Endodermal cell (in vitro differentiated cells): ENCODE measurements around the gene ZNF292. TPM values are rescaled to one million over a fixed set of nuclear protein-coding genes. Genes with fewer than 3 reads are reported as not detected.
"Not testable (repeated sequence)": the region's sequence is repeated elsewhere in the genome, so short reads cannot be mapped to it uniquely, and the experiment has no call there.

Source experiments
- DNase-seq: peaks from one replicate; pipeline ENCODE4 v3.0.0-alpha.2; 2017
- H3K27ac ChIP-seq: 2 replicates; pipeline ENCODE4 v1.5.1; 2013; ENCODE audit warnings: mild to moderate bottlenecking, low read depth, low read length, moderate library complexity
- H3K27me3 ChIP-seq: 2 replicates; pipeline ENCODE4 v1.6.1; 2013; ENCODE audit warnings: mild to moderate bottlenecking, low read length, moderate library complexity; ENCODE audit not compliant: insufficient read depth, control insufficient read depth, poor library complexity, severe bottlenecking
- H3K36me3 ChIP-seq: 2 replicates; pipeline ENCODE4 v1.7.0; 2013; ENCODE audit warnings: mild to moderate bottlenecking, low read length, moderate library complexity; ENCODE audit not compliant: control insufficient read depth, insufficient read depth
- H3K4me1 ChIP-seq: one replicate; pipeline ENCODE4 v1.7.0; 2013; ENCODE audit warnings: low read length; ENCODE audit not compliant: control insufficient read depth, insufficient read depth
- H3K4me3 ChIP-seq: 2 replicates; pipeline ENCODE4 v1.5.1; 2013; ENCODE audit warnings: mild to moderate bottlenecking, low read length, moderate library complexity
- H3K9ac ChIP-seq: 2 replicates; pipeline ENCODE4 v1.6.1; 2013; ENCODE audit warnings: mild to moderate bottlenecking, low read length, moderate library complexity; ENCODE audit not compliant: poor library complexity, severe bottlenecking; ENCODE audit errors: extremely low read depth
- H3K9me3 ChIP-seq: 2 replicates; pipeline ENCODE4 v1.6.1; 2013; ENCODE audit warnings: mild to moderate bottlenecking, low read length, moderate library complexity; ENCODE audit not compliant: control insufficient read depth
- H3K27ac Mint-ChIP-seq: 2 replicates; pipeline ENCODE4 v1.8.0; 2020; ENCODE audit warnings: mixed read lengths
- H3K27me3 Mint-ChIP-seq: 2 replicates; pipeline ENCODE4 v1.8.0; 2021; ENCODE audit warnings: mild to moderate bottlenecking, mixed read lengths; ENCODE audit not compliant: insufficient read depth
- H3K36me3 Mint-ChIP-seq: 2 replicates; pipeline ENCODE4 v1.8.0; 2020; ENCODE audit warnings: low read depth, mixed read lengths
- H3K4me1 Mint-ChIP-seq: 2 replicates; pipeline ENCODE4 v1.8.0; 2020; ENCODE audit warnings: mixed read lengths
- H3K4me3 Mint-ChIP-seq: 2 replicates; pipeline ENCODE4 v1.8.0; 2020; ENCODE audit warnings: mild to moderate bottlenecking, moderate library complexity, mixed read lengths
- H3K9me3 Mint-ChIP-seq: 2 replicates; pipeline ENCODE4 v1.8.0; 2020; ENCODE audit warnings: mild to moderate bottlenecking, mixed read lengths
- CTCF ChIP-seq: fragments of 200-600 bp; sonication (generic); conservative IDR thresholded peaks from 2 replicates; pipeline ENCODE4 v1.5.0; 2021; ENCODE audit warnings: antibody characterized with exemption, mild to moderate bottlenecking
- WGBS, 2 experiments: methylation state at CpG; one replicate each; pipeline versions ENCODE4 v1.1.5 to v1.1.7; 2013; ENCODE audit warnings: missing lambda C conversion rate in 2 of 2, mixed read lengths in 1 of 2; ENCODE audit not compliant: insufficient coverage in 1 of 2, insufficient read length in 1 of 2; 5-methylcytosine and 5-hydroxymethylcytosine counted together
- total RNA-seq, 2 donors: library from RNA; stranded (reverse); fragmentation: NEBNext Ultra II Directional in 1 of 2; extraction: Animal tissue kit (Norgen Biotek cat#: 25700) in 1 of 2; gene quantifications; 2 replicates in 1 of 2; 3 replicates in 1 of 2; pipeline ENCODE4 v1.2.1, GENCODE V29; 2021

The ZNF292 gene
- total RNA-seq, 2 donors from 2014 or later = 45.9 to 50.2 TPM

GRCh38 chr6:87297119-87297518, 141.8 kb downstream of the ZNF292 start:
- peaks cover 8% of the 10 kb centered on the region for H3K4me1 Mint-ChIP-seq
- Histone ChIP-seq H3K27ac (no peak overlapping the region), H3K9me3 (peaks cover 14% of the 10 kb centered on the region), H3K36me3 (no peaks in the 10 kb centered on the region), H3K4me3 (no peak overlapping the region), H3K27me3 (peaks cover 5% of the 10 kb centered on the region), H3K4me1 (no peaks in the 10 kb centered on the region), H3K9ac (no peak overlapping the region)
- no peak overlapping the region for H3K4me3 Mint-ChIP-seq
- no peaks in the 10 kb centered on the region for H3K36me3 Mint-ChIP-seq
- no peak for DNase-seq
- H3K9me3 Mint-ChIP-seq = peaks cover 19% of the 10 kb centered on the region
- peaks cover 2% of the 10 kb centered on the region for H3K27me3 Mint-ChIP-seq
- WGBS, 2 experiments = 100% methylated on average over 1 of the region's 1 CpG; no CpG with 5 or more reads in 1 of the 2 experiments
- no peak overlapping the region for H3K27ac Mint-ChIP-seq
- TF ChIP-seq CTCF = no peak

GRCh38 chr6:87301277-87301676, 145.9 kb downstream of the ZNF292 start:
- not testable (repeated sequence) for H3K27ac ChIP-seq, DNase-seq, H3K4me1 ChIP-seq, H3K27me3 ChIP-seq, H3K4me3 ChIP-seq, H3K36me3 Mint-ChIP-seq, H3K4me1 Mint-ChIP-seq, H3K36me3 ChIP-seq, H3K27me3 Mint-ChIP-seq, H3K4me3 Mint-ChIP-seq, H3K9ac ChIP-seq, H3K27ac Mint-ChIP-seq
- peaks cover 39% of the 10 kb centered on the region for H3K9me3 Mint-ChIP-seq
- H3K9me3 ChIP-seq = peaks cover 14% of the 10 kb centered on the region
- WGBS, 2 experiments = 83 to 86% methylated on average over 8 to 9 of the region's 9 CpGs

- Histone ChIP-seq H3K27me3 (no peaks in the 10 kb centered on the region), H3K4me1 (peaks cover 12% of the 10 kb centered on the region), H3K9me3 (no peaks in the 10 kb centered on the region), H3K36me3 (no peaks in the 10 kb centered on the region), H3K27ac (no peak overlapping the region), H3K9ac (no peak overlapping the region), H3K4me3 (no peak overlapping the region)
- no peaks in the 10 kb centered on the region for H3K36me3 Mint-ChIP-seq
- no peak overlapping the region for H3K4me3 Mint-ChIP-seq
- no peak for DNase-seq
- H3K9me3 Mint-ChIP-seq = peaks cover 14% of the 10 kb centered on the region
- no peaks in the 10 kb centered on the region for H3K27me3 Mint-ChIP-seq
- TF ChIP-seq CTCF = no peak
- H3K4me1 Mint-ChIP-seq = peaks cover 13% of the 10 kb centered on the region
- H3K27ac Mint-ChIP-seq = no peak overlapping the region
- WGBS, 2 experiments = 84 to 100% methylated on average over 1 to 4 of the region's 4 CpGs
Measured at GRCh38 chr6:87308970-87309369, 153.6 kb downstream of the ZNF292 start.

- Mint-ChIP-seq H3K4me3 (no peak overlapping the region), H3K36me3 (no peaks in the 10 kb centered on the region), H3K4me1 (peaks cover 19% of the 10 kb centered on the region), H3K9me3 (no peaks in the 10 kb centered on the region), H3K27ac (no peak overlapping the region), H3K27me3 (no peaks in the 10 kb centered on the region)
- H3K4me3 ChIP-seq = no peak overlapping the region
- WGBS, 2 experiments = no CpG with 5 or more reads among the region's 1 CpG
- H3K36me3 ChIP-seq = no peaks in the 10 kb centered on the region
- H3K9ac ChIP-seq = no peak overlapping the region
- no peaks in the 10 kb centered on the region for H3K9me3 ChIP-seq
- TF ChIP-seq CTCF = no peak
- DNase-seq = no peak
- peaks cover 18% of the 10 kb centered on the region for H3K4me1 ChIP-seq
- H3K27ac ChIP-seq = no peak overlapping the region
- no peaks in the 10 kb centered on the region for H3K27me3 ChIP-seq
Measured at GRCh38 chr6:87312860-87313259, 157.5 kb downstream of the ZNF292 start.
